CD14-positive monocyte (primary cell): Measurements from ENCODE around the gene KLHL30. TPM values are rescaled to one million over a fixed set of nuclear protein-coding genes. Genes with fewer than 3 reads are reported as not detected.

Experiments
- DNase-seq, 3 donors: peaks; one replicate each; pipeline ENCODE4 v3.0.0-alpha.2; 2011 to 2022
- H2AFZ ChIP-seq: 2 replicates; pipeline ENCODE4 v1.6.0; 2012; ENCODE audit warnings: mild to moderate bottlenecking, low read depth, low read length, inconsistent platforms; ENCODE audit not compliant: insufficient read depth, poor library complexity, severe bottlenecking
- H3K27ac ChIP-seq, 2 donors: 1 replicate in 1 of 2; 2 replicates in 1 of 2; pipeline ENCODE4 v1.5.1; 2012 to 2013; ENCODE audit warnings: low read length in 2 of 2, control low read depth in 1 of 2, inconsistent platforms in 1 of 2, low read depth in 1 of 2, mild to moderate bottlenecking in 1 of 2
- H3K27me3 ChIP-seq, 2 donors: one replicate each; pipeline versions ENCODE4 v1.6.0 to v1.6.1; 2011 to 2013; ENCODE audit warnings: low read length in 2 of 2; ENCODE audit not compliant: control insufficient read depth in 2 of 2, insufficient read depth in 2 of 2
- H3K36me3 ChIP-seq, 2 donors: replicated peaks in 1 of 2; 1 replicate in 1 of 2; 2 replicates in 1 of 2; pipeline versions ENCODE4 v1.5.1 to v1.6.1; 2012 to 2013; ENCODE audit warnings: low read length in 2 of 2, control low read depth in 1 of 2, inconsistent platforms in 1 of 2, mild to moderate bottlenecking in 1 of 2; ENCODE audit not compliant: insufficient read depth in 2 of 2, control insufficient read depth in 1 of 2
- H3K4me1 ChIP-seq, 2 donors: 1 replicate in 1 of 2; 2 replicates in 1 of 2; pipeline versions ENCODE4 v1.5.1 to v1.6.1; 2012 to 2013; ENCODE audit warnings: low read length in 2 of 2, control low read depth in 1 of 2, inconsistent platforms in 1 of 2, mild to moderate bottlenecking in 1 of 2, moderate library complexity in 1 of 2; ENCODE audit not compliant: insufficient read depth in 2 of 2, control insufficient read depth in 1 of 2
- H3K4me2 ChIP-seq: replicated peaks from 2 replicates; pipeline ENCODE3; 2012; ENCODE audit warnings: low read length, moderate library complexity, mild to moderate bottlenecking; ENCODE audit not compliant: poor library complexity, severe bottlenecking; ENCODE audit errors: extremely low read depth
- H3K4me3 ChIP-seq, 3 experiments: fragments of 200-600 bp in 1 of 3; sonication (generic) in 1 of 3; replicated peaks in 1 of 3; 1 replicate in 2 of 3; 2 replicates in 1 of 3; pipeline ENCODE4 v1.5.1; 2011 to 2013; ENCODE audit warnings: low read length in 3 of 3, mild to moderate bottlenecking in 3 of 3, control low read depth in 2 of 3, low read depth in 2 of 3, inconsistent platforms in 1 of 3, moderate library complexity in 1 of 3
- H3K79me2 ChIP-seq: 2 replicates; pipeline ENCODE4 v1.6.0; 2012; ENCODE audit warnings: mild to moderate bottlenecking, control low read depth, inconsistent platforms, low read length, moderate library complexity; ENCODE audit not compliant: insufficient read depth
- H3K9ac ChIP-seq: 2 replicates; pipeline ENCODE4 v1.6.0; 2017; ENCODE audit warnings: low read length, mild to moderate bottlenecking; ENCODE audit not compliant: insufficient read depth, poor library complexity, severe bottlenecking
- H3K9me3 ChIP-seq, 2 donors: replicated peaks in 1 of 2; 1 replicate in 1 of 2; 2 replicates in 1 of 2; pipeline versions ENCODE4 v1.5.1 to v1.6.1; 2012 to 2013; ENCODE audit warnings: low read length in 2 of 2, control low read depth in 1 of 2; ENCODE audit not compliant: control insufficient read depth in 1 of 2, insufficient read depth in 1 of 2
- H4K20me1 ChIP-seq: 2 replicates; pipeline ENCODE4 v1.6.0; 2012; ENCODE audit warnings: mild to moderate bottlenecking, low read length, control low read depth, moderate library complexity; ENCODE audit not compliant: insufficient read depth
- H3K27ac Mint-ChIP-seq, 7 donors: one replicate each; pipeline ENCODE4 v1.8.0; 2020; ENCODE audit warnings: mild to moderate bottlenecking in 7 of 7, mixed read lengths in 7 of 7, moderate library complexity in 6 of 7, inconsistent platforms in 2 of 7
- H3K27me3 Mint-ChIP-seq, 3 donors: one replicate each; pipeline ENCODE4 v1.8.0; 2021 to 2022; ENCODE audit warnings: low read depth in 3 of 3, mild to moderate bottlenecking in 3 of 3, mixed read lengths in 3 of 3, moderate library complexity in 3 of 3, inconsistent platforms in 1 of 3
- H3K36me3 Mint-ChIP-seq, 2 donors: one replicate each; pipeline ENCODE4 v1.8.0; 2020; ENCODE audit warnings: mixed read lengths in 2 of 2, inconsistent platforms in 1 of 2, mild to moderate bottlenecking in 1 of 2
- H3K4me1 Mint-ChIP-seq: one replicate; pipeline ENCODE4 v1.8.0; 2020; ENCODE audit warnings: mild to moderate bottlenecking, mixed read lengths
- H3K4me3 Mint-ChIP-seq, 2 donors: one replicate each; pipeline ENCODE4 v1.8.0; 2020; ENCODE audit warnings: mild to moderate bottlenecking in 2 of 2, mixed read lengths in 2 of 2, moderate library complexity in 1 of 2
- H3K9me3 Mint-ChIP-seq, 7 donors: one replicate each; pipeline ENCODE4 v1.8.0; 2020 to 2022; ENCODE audit warnings: mixed read lengths in 7 of 7, mild to moderate bottlenecking in 6 of 7, moderate library complexity in 6 of 7, inconsistent platforms in 2 of 7
- WGBS: methylation state at CpG from one replicate; pipeline ENCODE4 v1.1.5; 2013; ENCODE audit warnings: missing lambda C conversion rate; ENCODE audit not compliant: insufficient coverage; 5-methylcytosine and 5-hydroxymethylcytosine counted together
- intact Hi-C, 2 donors: fragments of 100-400 bp; cut with micrococcal nuclease; formaldehyde crosslinking; loops; one replicate each; pipeline versions ENCODE4 v1.15.0 to v1.15.1; 2023
- polyA plus RNA-seq, 3 donors: library from polyadenylated mRNA; depleted of rRNA in 1 of 3; unstranded in 2 of 3; stranded (reverse) in 1 of 3; fragments of 300-500 nt in 2 of 3; fragments of >200 nt in 1 of 3; fragmentation: Illumina TruSeq in 2 of 3; gene quantifications; 1 replicate in 2 of 3; 2 replicates in 1 of 3; pipeline ENCODE4 v1.2.3, GENCODE V29; 2012 to 2021
- TF ChIP-seq, protein P1 (sequence below): fragments of 200-600 bp; IDR thresholded peaks from one replicate; pipeline ENCODE4 v1.8.0; 2022; ENCODE audit warnings: antibody characterized with exemption, mild to moderate bottlenecking

KLHL30 gene
- polyA plus RNA-seq, 3 donors: 0.01 to 0.14 TPM; not detected in 1

DNA sequence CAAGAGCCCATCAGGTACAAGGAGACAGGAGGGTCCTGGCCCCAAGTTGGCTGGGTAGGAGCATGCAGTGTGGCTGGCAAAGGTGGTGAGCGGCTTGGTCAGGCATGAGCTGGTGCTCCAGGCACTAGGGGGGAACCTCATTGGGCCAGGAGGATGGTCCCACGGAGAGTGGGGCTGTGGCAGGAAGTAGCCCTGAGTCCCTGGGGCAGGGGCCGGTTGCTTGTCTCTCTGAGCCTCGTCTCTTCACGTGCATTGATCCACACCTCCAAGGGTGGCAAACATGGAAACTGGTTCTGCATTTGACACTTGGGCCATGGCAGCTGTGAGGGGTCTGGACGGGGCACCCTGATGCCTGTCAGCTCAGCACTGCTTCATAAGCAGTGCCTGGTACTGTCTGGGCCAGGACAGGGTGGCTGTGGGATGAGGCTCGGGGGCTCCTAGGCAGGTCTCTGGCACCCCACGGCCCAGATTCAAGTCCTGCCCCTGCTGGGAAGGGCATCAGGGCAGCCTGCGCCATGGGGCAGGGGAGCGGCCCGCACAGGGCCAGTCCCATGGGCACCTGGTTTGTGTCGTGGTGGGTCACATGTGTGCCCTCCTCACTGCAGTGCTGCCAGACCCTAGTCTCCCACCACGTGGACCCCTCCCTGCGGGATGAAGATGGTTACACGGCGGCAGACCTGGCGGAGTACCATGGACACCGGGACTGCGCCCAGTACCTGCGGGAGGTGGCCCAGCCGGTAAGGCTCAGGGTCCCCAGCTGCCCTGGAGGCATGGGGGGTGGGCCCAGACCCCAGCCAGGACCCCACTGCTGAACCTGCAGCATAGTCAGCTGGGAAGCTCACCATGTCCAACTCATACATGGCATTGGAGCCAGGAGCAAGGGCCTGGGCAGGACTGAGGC lies 21.9 kb upstream of the KLHL30 start:
- Histone ChIP-seq H4K20me1 (no peaks in the 10 kb centered on the region), H3K36me3 (no peaks in the 10 kb centered on the region), H2AFZ (no peak overlapping the region), H3K9ac (no peak overlapping the region), H3K9me3 (peaks cover 5 to 7% of the 10 kb centered on the region in 2 donors), H3K4me1 (no peaks in the 10 kb centered on the region), H3K4me2 (no peak overlapping the region), H3K79me2 (no peaks in the 10 kb centered on the region), H3K4me3 (no peak overlapping the region), H3K27me3 (peaks cover 0 to 3% of the 10 kb centered on the region in 2 donors), H3K27ac (no peak overlapping the region)
- no peaks in the 10 kb centered on the region for H3K36me3 Mint-ChIP-seq
- H3K27ac Mint-ChIP-seq: peak overlapping the region in 1 of 7 donors; percentile 44
- no peaks in the 10 kb centered on the region for H3K4me1 Mint-ChIP-seq
- peaks cover 12 to 20% (median 18%) of the 10 kb centered on the region in 3 donors for H3K27me3 Mint-ChIP-seq
- DNase-seq: no peak
- TF ChIP-seq, protein P1, sequence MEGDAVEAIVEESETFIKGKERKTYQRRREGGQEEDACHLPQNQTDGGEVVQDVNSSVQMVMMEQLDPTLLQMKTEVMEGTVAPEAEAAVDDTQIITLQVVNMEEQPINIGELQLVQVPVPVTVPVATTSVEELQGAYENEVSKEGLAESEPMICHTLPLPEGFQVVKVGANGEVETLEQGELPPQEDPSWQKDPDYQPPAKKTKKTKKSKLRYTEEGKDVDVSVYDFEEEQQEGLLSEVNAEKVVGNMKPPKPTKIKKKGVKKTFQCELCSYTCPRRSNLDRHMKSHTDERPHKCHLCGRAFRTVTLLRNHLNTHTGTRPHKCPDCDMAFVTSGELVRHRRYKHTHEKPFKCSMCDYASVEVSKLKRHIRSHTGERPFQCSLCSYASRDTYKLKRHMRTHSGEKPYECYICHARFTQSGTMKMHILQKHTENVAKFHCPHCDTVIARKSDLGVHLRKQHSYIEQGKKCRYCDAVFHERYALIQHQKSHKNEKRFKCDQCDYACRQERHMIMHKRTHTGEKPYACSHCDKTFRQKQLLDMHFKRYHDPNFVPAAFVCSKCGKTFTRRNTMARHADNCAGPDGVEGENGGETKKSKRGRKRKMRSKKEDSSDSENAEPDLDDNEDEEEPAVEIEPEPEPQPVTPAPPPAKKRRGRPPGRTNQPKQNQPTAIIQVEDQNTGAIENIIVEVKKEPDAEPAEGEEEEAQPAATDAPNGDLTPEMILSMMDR: no peak
- intact Hi-C loops: no loop called here
- peaks cover 8 to 28% (median 17%) of the 10 kb centered on the region in 7 donors for H3K9me3 Mint-ChIP-seq
- no peak overlapping the region for H3K4me3 Mint-ChIP-seq
- 95% methylated on average over 20 of the region's 21 CpGs for WGBS

DNA sequence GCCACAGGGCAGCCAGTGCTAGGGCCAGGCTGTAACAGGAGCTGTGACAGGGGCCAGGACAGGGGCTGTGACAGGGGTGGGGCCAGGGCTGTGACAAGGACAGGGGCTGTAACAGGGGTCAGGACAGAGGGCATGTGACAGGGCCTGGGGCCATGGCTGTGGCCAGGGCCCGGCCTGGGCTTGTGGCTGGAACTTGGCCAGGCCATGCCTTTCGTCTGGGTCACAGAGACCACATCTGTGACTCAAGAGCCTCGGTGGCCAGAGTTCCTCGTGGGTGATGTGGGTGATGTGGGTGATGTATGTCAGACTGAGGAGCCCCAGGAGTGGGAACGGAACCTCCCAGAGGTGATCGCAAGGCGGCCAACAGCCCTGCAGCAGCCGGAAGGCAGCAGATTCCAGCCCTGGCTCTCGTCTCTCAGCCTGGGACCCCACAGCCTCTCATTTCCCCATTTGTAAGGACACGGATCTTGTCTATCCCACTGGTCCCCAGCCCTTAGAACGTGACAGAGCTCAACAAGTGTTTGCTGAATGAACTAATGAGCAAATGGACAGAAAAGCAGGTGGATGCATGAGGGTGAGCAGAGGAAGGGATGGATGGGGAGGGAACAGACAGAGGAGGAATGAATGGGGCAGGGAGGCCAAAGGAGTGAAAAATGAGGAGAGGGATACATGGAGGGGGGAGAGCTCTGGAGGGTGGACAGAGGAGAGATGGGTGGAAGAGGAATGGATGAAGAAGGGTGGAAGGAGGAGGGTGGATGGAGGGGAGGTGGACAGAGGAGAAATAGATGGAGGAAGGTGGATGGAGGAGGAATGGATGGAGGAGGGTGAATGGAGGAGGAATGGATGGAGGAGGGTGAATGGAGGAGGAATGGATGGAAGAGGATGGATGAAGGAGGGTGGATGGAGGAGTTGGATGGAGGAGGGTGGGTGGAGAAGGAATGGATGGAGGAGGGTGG lies 21.0 kb upstream of the KLHL30 start:
- Mint-ChIP-seq H3K27ac (peak overlapping the region in 1 of 7 donors; percentile 64), H3K9me3 (peaks cover 8 to 21% (median 16%) of the 10 kb centered on the region in 7 donors), H3K36me3 (no peaks in the 10 kb centered on the region), H3K4me1 (no peaks in the 10 kb centered on the region), H3K4me3 (peak overlapping the region in 1 of 2 donors; percentile 7), H3K27me3 (peaks cover 12 to 20% (median 20%) of the 10 kb centered on the region in 3 donors)
- Histone ChIP-seq H3K4me2 (no peak overlapping the region), H3K27me3 (peaks cover 0 to 3% of the 10 kb centered on the region in 2 donors), H3K79me2 (no peaks in the 10 kb centered on the region), H3K4me3 (no peak overlapping the region), H3K9me3 (peaks cover 5 to 6% of the 10 kb centered on the region in 2 donors), H2AFZ (no peak overlapping the region), H3K36me3 (no peaks in the 10 kb centered on the region), H3K9ac (no peak overlapping the region), H3K27ac (no peak overlapping the region), H3K4me1 (no peaks in the 10 kb centered on the region), H4K20me1 (no peaks in the 10 kb centered on the region)
- DNase-seq: no peak
- intact Hi-C loops: no loop called here
- 91% methylated on average over 9 of the region's 11 CpGs for WGBS
- TF ChIP-seq, protein P1: no peak
